ENCODE results near the gene SPDEF. TPM values are rescaled to one million over a fixed set of nuclear protein-coding genes. Genes with fewer than 3 reads are reported as not detected.

Gene SPDEF
- polyA plus RNA-seq, 1 donor (not counting 4 experiments of a cell fraction or from before 2014, with no cell fraction given) = 0.03 TPM

GRCh38 chr6:34562350-34562749 lies 6.2 kb upstream of the SPDEF start:
- no peak overlapping the region for H3K4me2 ChIP-seq (ENCODE audit: control insufficient read depth, extremely low read depth, insufficient read depth, low read depth, low read length)
- no peaks in the 10 kb centered on the region for H3K79me2 ChIP-seq (ENCODE audit: control insufficient read depth, insufficient read depth, low read length)
- TF ChIP-seq EZH2 (IDR thresholded peaks at IDR 0.05; ENCODE audit: low read length) (no peak), CTCF (optimal IDR thresholded peaks at IDR 0.05 in 1 of 3, IDR thresholded peaks at IDR 0.05 in 1 of 3, conservative IDR thresholded peaks at IDR 0.05 in 1 of 3; ENCODE audit: extremely low read depth in 1 of 3, insufficient read depth in 2 of 3, low read length in 3 of 3) (no peak)
- FAIRE-seq = no peak
- H3K27ac ChIP-seq (ENCODE audit: control insufficient read depth, insufficient read depth, low read length) = no peak overlapping the region
- no peak overlapping the region for H3K9ac ChIP-seq (ENCODE audit: control insufficient read depth, extremely low read depth, insufficient read depth, low read length)
- H3K9me1 ChIP-seq (ENCODE audit: control insufficient read depth, extremely low read depth, insufficient read depth, low read length) = no peaks in the 10 kb centered on the region
- dilution Hi-C loops (cut with MboI; ENCODE audit: extremely low pct_ligation_motif_present, low sequenced_read_pairs) = no loop called here
- DNase-seq (ENCODE audit: low read depth, low spot score) = no peak
- H3K27me3 ChIP-seq (ENCODE audit: control insufficient read depth, extremely low read depth, insufficient read depth, low read length) = peaks cover 10% of the 10 kb centered on the region
- no peak overlapping the region for H3K4me3 ChIP-seq (ENCODE audit: control insufficient read depth in 2 of 3, extremely low read depth in 1 of 3, insufficient read depth in 2 of 3, low read depth in 1 of 3, low read length in 3 of 3)
- H3K9me3 ChIP-seq (ENCODE audit: control insufficient read depth, low read depth, low read length) = no peaks in the 10 kb centered on the region
- H4K20me1 ChIP-seq (ENCODE audit: control insufficient read depth, extremely low read depth, insufficient read depth, low read length) = no peaks in the 10 kb centered on the region
- H2AFZ ChIP-seq (ENCODE audit: control insufficient read depth, low read length) = no peak overlapping the region
- H3K36me3 ChIP-seq (ENCODE audit: control insufficient read depth in 2 of 2, extremely low read depth in 1 of 2, insufficient read depth in 2 of 2, low read length in 2 of 2) = no peaks in the 10 kb centered on the region
- H3K4me1 ChIP-seq (ENCODE audit: control insufficient read depth, extremely low read depth, insufficient read depth, low read length) = peaks cover 2% of the 10 kb centered on the region

GRCh38 chr6:34561227-34561530 lies 5.0 kb upstream of the SPDEF start:
- Histone ChIP-seq H3K27me3 (ENCODE audit: control insufficient read depth, extremely low read depth, insufficient read depth, low read length) (peaks cover 10% of the 10 kb centered on the region), H3K79me2 (ENCODE audit: control insufficient read depth, insufficient read depth, low read length) (no peaks in the 10 kb centered on the region), H2AFZ (ENCODE audit: control insufficient read depth, low read length) (no peak overlapping the region), H3K27ac (ENCODE audit: control insufficient read depth, insufficient read depth, low read length) (no peak overlapping the region), H3K36me3 (ENCODE audit: control insufficient read depth in 2 of 2, extremely low read depth in 1 of 2, insufficient read depth in 2 of 2, low read length in 2 of 2) (no peaks in the 10 kb centered on the region), H3K4me1 (ENCODE audit: control insufficient read depth, extremely low read depth, insufficient read depth, low read length) (peaks cover 2% of the 10 kb centered on the region), H3K4me3 (ENCODE audit: control insufficient read depth in 2 of 3, extremely low read depth in 1 of 3, insufficient read depth in 2 of 3, low read depth in 1 of 3, low read length in 3 of 3) (no peak overlapping the region), H3K4me2 (ENCODE audit: control insufficient read depth, extremely low read depth, insufficient read depth, low read depth, low read length) (no peak overlapping the region), H3K9me1 (ENCODE audit: control insufficient read depth, extremely low read depth, insufficient read depth, low read length) (no peaks in the 10 kb centered on the region), H4K20me1 (ENCODE audit: control insufficient read depth, extremely low read depth, insufficient read depth, low read length) (no peaks in the 10 kb centered on the region), H3K9ac (ENCODE audit: control insufficient read depth, extremely low read depth, insufficient read depth, low read length) (no peak overlapping the region), H3K9me3 (ENCODE audit: control insufficient read depth, low read depth, low read length) (no peaks in the 10 kb centered on the region)
- dilution Hi-C loops (cut with MboI; ENCODE audit: extremely low pct_ligation_motif_present, low sequenced_read_pairs) = no loop called here
- TF ChIP-seq CTCF (optimal IDR thresholded peaks at IDR 0.05 in 1 of 3, IDR thresholded peaks at IDR 0.05 in 1 of 3, conservative IDR thresholded peaks at IDR 0.05 in 1 of 3; ENCODE audit: extremely low read depth in 1 of 3, insufficient read depth in 2 of 3, low read length in 3 of 3) (no peak), EZH2 (IDR thresholded peaks at IDR 0.05; ENCODE audit: low read length) (no peak)
- no peak for DNase-seq (ENCODE audit: low read depth, low spot score)
- no peak for FAIRE-seq
